Stimulated activated CD4-positive, alpha-beta T cell treated with anti-CD3 and anti-CD28 coated beads, Interleukin-1b, Interleukin-23, amount 100 ng/mL, for 4 hours (primary cell): ENCODE measurements around the gene OXTR.
A peak's percentile ranks its signal among the peaks of the same experiment; 100 is the strongest.

Source experiments
- DNase-seq, 2 donors: peaks; one replicate each; pipeline ENCODE4 v3.0.0-alpha.2; 2020; ENCODE audit warnings: low read depth in 2 of 2

Gene OXTR

GRCh38 chr3:8769088-8769822 lies at the start of gene OXTR:
Gene OXTR (minus strand): TSS chr3:8769613. CDS start chr3:8768187, 1,426 bp downstream.
- DNase-seq = peak; percentile 15 to 47

GRCh38 chr3:8817486-8817885 lies 48.1 kb upstream of the OXTR start:
- no peak for DNase-seq

GRCh38 chr3:8816106-8816505 lies 46.7 kb upstream of the OXTR start:
- no peak for DNase-seq

- DNase-seq = no peak
Observed at GRCh38 chr3:8813411-8813810, 44.0 kb upstream of the OXTR start.

GRCh38 chr3:8810561-8810960 lies 41.1 kb upstream of the OXTR start:
- DNase-seq = no peak

GRCh38 chr3:8805774-8806173 lies 36.4 kb upstream of the OXTR start:
- DNase-seq = no peak

GRCh38 chr3:8802256-8802655 lies 32.8 kb upstream of the OXTR start:
- no peak for DNase-seq

GRCh38 chr3:8800016-8800415 lies 30.6 kb upstream of the OXTR start:
- DNase-seq = no peak

- DNase-seq = no peak
Observed at GRCh38 chr3:8794247-8794646, 24.8 kb upstream of the OXTR start.

- DNase-seq = no peak
Observed at GRCh38 chr3:8793242-8793641, 23.8 kb upstream of the OXTR start.

GRCh38 chr3:8790529-8790928 lies 21.1 kb upstream of the OXTR start:
- DNase-seq = no peak

GRCh38 chr3:8784676-8785435 lies 15.4 kb upstream of the OXTR start:
- no peak for DNase-seq

GRCh38 chr3:8780279-8780678 lies 10.9 kb upstream of the OXTR start:
- DNase-seq = no peak

- no peak for DNase-seq
Observed at GRCh38 chr3:8778475-8778874, 9.1 kb upstream of the OXTR start.

GRCh38 chr3:8777978-8778267 lies 8.5 kb upstream of the OXTR start:
- no peak for DNase-seq

- DNase-seq = no peak
Observed at GRCh38 chr3:8777201-8777977, 8.0 kb upstream of the OXTR start.

- DNase-seq = no peak
Observed at GRCh38 chr3:8776406-8776805, 7.0 kb upstream of the OXTR start.

- no peak for DNase-seq
Observed at GRCh38 chr3:8775602-8776001, 6.2 kb upstream of the OXTR start.

GRCh38 chr3:8775181-8775580 lies 5.8 kb upstream of the OXTR start:
- no peak for DNase-seq

GRCh38 chr3:8773941-8774542 lies 4.6 kb upstream of the OXTR start:
- DNase-seq = no peak

- DNase-seq = no peak
Observed at GRCh38 chr3:8768364-8769087, 887 bp downstream of the OXTR start.
